Measurements from ENCODE around the gene ATF4.

Gene ATF4

DNA sequence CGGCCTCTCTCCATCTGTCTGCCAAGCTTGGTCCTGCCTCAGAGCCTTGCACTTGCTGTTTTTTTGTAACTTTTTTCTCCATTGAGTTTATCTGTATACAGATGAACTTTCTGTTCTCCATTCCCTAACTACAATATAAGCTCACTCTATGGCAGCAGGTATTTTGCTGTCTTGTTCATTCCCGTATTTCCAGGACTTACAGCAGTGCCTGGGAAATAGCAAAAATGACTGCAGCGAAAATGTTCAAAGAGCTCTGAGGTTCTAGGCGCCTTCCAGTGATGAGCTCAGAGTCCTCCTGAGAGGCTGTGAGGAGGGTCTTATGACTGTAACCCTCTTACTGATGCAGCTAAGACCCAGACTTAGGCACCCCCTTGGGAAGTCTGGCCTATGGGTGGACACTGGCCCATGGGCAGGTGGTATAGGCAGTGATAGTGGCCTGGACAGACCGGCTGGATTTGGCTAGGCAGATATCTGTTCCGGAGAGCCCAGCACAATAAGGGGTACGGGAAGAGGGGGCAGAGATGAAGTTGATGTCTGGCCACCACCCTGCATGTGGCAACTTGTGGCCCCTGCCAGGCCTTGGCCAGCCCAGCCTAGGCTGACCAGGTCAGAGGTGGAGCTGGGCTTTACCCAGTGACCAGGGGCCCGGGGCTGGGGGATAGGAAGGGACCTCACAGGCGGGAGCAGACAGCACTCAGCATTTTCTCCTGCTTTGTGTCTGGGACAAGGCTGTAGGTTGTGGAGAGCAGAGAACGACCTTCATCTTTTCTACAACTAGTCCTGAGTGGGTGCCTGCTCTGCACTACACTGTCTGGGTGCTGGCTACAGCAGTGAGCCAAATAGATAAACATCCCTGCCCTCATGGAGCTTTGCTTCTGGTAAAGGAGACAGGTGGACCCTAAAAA lies 4.6 kb downstream of the ATF4 start:
- TF ChIP-seq, protein P1, sequence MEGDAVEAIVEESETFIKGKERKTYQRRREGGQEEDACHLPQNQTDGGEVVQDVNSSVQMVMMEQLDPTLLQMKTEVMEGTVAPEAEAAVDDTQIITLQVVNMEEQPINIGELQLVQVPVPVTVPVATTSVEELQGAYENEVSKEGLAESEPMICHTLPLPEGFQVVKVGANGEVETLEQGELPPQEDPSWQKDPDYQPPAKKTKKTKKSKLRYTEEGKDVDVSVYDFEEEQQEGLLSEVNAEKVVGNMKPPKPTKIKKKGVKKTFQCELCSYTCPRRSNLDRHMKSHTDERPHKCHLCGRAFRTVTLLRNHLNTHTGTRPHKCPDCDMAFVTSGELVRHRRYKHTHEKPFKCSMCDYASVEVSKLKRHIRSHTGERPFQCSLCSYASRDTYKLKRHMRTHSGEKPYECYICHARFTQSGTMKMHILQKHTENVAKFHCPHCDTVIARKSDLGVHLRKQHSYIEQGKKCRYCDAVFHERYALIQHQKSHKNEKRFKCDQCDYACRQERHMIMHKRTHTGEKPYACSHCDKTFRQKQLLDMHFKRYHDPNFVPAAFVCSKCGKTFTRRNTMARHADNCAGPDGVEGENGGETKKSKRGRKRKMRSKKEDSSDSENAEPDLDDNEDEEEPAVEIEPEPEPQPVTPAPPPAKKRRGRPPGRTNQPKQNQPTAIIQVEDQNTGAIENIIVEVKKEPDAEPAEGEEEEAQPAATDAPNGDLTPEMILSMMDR (conservative IDR thresholded peaks at IDR 0.05; ENCODE audit: low read depth, low read length), result no peak
- no peak for DNase-seq (ENCODE audit: low read depth)
- H3K4me3 ChIP-seq (ENCODE audit: low read depth, low read length), result no peak overlapping the region

- DNase-seq (ENCODE audit: low read depth), result no peak
- no peak overlapping the region for H3K4me3 ChIP-seq (ENCODE audit: low read depth, low read length)
- TF ChIP-seq, protein P1 (conservative IDR thresholded peaks at IDR 0.05; ENCODE audit: low read depth, low read length), result no peak
Observed at GRCh38 chr22:39525658-39525975, 5.3 kb downstream of the ATF4 start.

GRCh38 chr22:39526736-39527171 lies 6.4 kb downstream of the ATF4 start:
- TF ChIP-seq, protein P1 (conservative IDR thresholded peaks at IDR 0.05; ENCODE audit: low read depth, low read length), result no peak
- DNase-seq (ENCODE audit: low read depth), result no peak
- H3K4me3 ChIP-seq (ENCODE audit: low read depth, low read length), result no peak overlapping the region

GRCh38 chr22:39527481-39527961 lies 7.2 kb downstream of the ATF4 start:
- TF ChIP-seq, protein P1 (conservative IDR thresholded peaks at IDR 0.05; ENCODE audit: low read depth, low read length), result no peak
- DNase-seq (ENCODE audit: low read depth), result peak; percentile 41
- no peak overlapping the region for H3K4me3 ChIP-seq (ENCODE audit: low read depth, low read length)

GRCh38 chr22:39528080-39528661 lies 7.8 kb downstream of the ATF4 start:
- TF ChIP-seq, protein P1 (conservative IDR thresholded peaks at IDR 0.05; ENCODE audit: low read depth, low read length), result no peak
- H3K4me3 ChIP-seq (ENCODE audit: low read depth, low read length), result no peak overlapping the region
- no peak for DNase-seq (ENCODE audit: low read depth)

GRCh38 chr22:39528681-39529486 lies 8.5 kb downstream of the ATF4 start:
- peak; percentile 97 for DNase-seq (ENCODE audit: low read depth)
- TF ChIP-seq, protein P1 (conservative IDR thresholded peaks at IDR 0.05; ENCODE audit: low read depth, low read length), result peak; percentile 99
- H3K4me3 ChIP-seq (ENCODE audit: low read depth, low read length), result peak overlapping the region; percentile 3

Measured in choroid plexus epithelial cell (primary cell).